Esophagus muscularis mucosa (tissue), 3 donors: ENCODE data around the gene ZNF827.

Source experiments
- CTCF ChIP-seq, 3 experiments: fragments of 200-600 bp in 2 of 3; fragments of 450-650 bp in 1 of 3; sonication (generic) in 2 of 3; IDR thresholded peaks; one replicate each; pipeline ENCODE4 v1.5.1; 2017 to 2019; ENCODE audit warnings: antibody characterized with exemption in 3 of 3, mild to moderate bottlenecking in 2 of 3, moderate library complexity in 1 of 3
- POLR2AphosphoS5 ChIP-seq, 2 donors: sonication (generic); formaldehyde crosslinking; IDR thresholded peaks; one replicate each; pipeline ENCODE4 v1.6.1; 2017; ENCODE audit warnings: antibody characterized with exemption in 2 of 2

DNA sequence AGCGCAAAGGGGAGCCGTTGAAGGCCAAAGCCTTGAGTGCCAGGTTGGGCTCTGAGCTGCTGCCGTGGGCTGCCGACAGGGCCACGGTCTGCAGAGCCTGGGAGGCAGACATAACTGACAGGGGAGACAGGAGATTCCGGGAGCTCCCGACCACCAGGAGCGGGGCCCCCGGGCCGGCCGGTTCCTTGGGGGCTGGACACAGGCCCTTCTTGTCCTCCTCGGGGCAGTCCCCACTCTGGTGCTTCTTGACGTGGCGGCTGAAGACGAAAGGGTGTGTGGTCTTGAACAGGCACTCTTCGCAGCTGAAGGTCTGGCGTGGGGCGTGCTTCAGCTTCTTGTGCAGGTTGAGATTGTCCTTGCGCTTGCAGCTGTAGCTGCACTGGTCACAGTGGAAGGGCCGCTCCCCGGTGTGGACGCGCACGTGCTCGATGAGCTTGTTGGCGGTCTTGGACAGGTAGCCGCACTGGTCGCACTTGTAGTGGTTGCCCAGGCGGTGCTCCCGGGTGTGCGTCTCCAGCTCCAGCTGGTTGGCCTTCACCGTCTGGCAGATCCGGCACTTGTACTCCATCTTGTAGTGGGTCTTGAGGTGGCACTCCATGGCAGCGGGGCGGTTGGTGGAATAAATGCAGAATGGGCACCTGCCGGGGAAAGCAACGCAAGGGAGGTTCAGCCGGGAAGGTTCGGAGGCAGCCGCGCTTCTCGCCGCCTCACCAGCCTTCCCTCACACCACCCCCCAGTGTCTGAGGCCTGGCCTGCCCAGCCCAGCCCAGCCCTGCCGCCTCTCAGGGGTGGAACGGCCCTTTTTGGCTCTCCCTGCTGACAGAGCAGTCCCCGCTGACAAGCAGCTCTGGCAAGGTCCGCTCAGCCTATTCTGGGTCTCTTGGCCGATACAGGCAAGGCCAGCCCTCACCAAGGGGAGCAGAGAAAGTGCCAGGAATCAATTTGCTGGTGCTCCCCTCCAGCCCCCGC lies 177.4 kb downstream of the ZNF827 start:
- TF ChIP-seq CTCF (IDR thresholded peaks at IDR 0.05) (no peak), POLR2AphosphoS5 (IDR thresholded peaks at IDR 0.05) (no peak)
